ENCODE measurements around the gene YRDC.

YRDC gene

GRCh38 chr1:37765916-37766664 is 41.9 kb downstream of the YRDC start:
- DNase-seq (ENCODE audit: low spot score) = no peak

DNA sequence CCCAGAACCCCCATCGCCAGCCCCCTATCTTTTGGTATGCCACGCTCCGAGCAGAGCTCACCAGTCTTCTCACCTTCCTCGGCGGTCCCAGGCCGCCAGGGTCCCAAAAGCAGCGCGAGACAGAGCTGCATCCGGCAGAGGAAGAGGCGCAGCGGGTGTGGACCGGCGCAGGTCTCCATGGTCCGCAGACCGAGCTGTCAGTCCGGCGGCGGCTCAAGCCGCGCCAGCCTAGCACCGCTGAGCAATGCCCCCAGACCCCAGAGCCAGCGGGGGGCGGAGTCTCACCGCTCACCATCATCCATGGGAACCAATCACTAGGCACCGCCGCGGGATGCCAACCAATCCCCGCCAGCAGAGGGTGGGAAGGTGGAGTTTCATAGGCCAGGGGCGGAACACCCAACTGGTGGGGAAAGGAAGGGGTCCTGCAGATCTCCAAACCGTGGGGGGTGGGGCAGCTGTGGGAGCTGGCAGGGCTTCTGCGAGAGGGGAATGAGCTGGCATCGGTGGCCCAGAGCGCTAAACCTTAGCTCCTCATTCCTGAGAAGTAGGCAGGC is 43.0 kb downstream of the YRDC start, which contains the start of gene EPHA10:
TSS of gene EPHA10 (minus strand) at position 233 of the 554 bp plus-strand sequence. CDS start at position 179, 54 bp downstream.
- no peak for DNase-seq (ENCODE audit: low spot score)

- DNase-seq (ENCODE audit: low spot score) = no peak
Measured at GRCh38 chr1:37764414-37764825, 43.6 kb downstream of the YRDC start.

DNA sequence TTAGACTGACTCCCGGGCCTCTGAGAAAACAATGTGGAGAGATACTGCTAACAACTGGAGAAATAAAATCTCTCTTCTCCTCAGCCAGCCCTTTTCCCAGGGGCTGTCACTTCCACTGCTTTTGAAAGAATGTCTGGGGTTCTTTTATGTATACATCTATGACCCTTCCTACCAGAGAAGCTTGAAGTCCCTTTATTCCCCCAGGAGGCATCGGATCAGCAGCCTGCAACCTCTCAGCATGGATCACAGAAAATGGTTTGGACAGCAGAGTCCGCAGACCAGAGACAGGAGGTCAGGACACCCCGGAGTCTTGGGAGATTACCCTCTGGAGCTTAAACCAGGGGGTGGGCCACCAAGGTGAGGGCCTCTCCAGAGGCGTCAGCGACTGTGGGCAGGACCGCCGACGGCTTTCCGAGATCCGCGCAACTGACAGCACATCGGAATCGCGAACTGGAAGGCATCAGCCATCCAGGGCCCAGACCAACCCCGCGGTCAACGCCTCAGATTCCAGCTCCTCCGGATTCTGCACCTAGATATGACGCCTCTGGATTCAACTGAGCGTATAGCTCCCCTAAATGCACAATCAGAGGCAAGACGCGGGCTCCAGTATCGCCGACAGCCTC is 44.1 kb downstream of the YRDC start:
- no peak for DNase-seq (ENCODE audit: low spot score)

DNA sequence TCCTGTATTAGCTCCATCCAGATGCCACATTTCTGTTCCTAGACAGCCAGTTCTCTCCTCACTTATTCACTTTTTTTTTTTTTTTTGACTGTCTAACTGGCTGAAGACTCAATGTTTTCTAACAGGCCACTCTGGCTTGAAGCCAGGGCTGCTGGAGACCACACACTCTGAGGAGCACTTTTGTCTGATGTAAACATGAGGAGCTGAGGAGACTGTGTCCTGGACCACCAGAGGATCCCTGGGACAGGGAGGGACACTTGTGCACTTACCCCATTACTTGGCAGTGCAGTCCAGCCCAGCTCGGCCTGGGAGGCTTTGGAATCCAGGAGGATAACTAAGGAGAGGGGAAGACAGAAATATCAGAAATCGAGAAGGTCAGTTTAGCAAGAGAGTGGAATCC is 45.5 kb downstream of the YRDC start:
- DNase-seq (ENCODE audit: low spot score) = no peak

DNA sequence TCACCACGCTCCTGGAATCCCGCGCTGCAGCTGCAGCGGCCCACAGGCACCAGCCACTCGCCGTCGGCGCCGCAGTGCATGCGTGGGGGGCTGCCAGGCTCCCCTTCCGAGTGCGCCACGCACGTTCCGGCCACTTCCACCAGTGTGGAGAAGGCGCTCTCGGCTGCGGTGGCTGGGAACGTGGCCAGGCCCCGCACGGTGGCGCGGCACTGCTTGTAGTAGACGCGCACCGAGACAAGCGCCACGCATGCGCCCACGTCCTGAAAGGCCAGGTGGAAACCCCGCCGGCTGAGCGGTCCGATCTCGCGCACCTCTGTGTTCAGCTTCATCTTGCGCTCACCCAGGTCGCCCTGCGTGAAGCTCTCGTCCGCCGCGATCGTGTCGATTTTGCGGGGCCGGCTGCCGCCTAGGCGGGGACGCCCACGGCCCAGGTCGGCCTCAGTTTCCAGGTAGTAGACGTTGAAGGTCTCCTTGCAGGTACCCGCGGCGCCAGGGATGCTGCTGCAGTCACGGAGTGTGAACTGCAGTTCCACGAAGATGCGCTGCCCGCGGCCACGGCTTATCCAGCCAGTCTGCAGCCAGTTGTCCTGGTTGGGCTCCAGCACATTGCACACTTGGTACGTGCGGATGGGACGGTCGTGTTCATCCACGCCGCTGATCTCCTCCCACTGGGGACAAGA is 46.5 kb downstream of the YRDC start:
- no peak for DNase-seq (ENCODE audit: low spot score)

GRCh38 chr1:37759451-37759850 is 48.6 kb downstream of the YRDC start:
- DNase-seq (ENCODE audit: low spot score) = no peak

GRCh38 chr1:37755951-37756560 is 52.0 kb downstream of the YRDC start:
- DNase-seq (ENCODE audit: low spot score) = no peak

DNA sequence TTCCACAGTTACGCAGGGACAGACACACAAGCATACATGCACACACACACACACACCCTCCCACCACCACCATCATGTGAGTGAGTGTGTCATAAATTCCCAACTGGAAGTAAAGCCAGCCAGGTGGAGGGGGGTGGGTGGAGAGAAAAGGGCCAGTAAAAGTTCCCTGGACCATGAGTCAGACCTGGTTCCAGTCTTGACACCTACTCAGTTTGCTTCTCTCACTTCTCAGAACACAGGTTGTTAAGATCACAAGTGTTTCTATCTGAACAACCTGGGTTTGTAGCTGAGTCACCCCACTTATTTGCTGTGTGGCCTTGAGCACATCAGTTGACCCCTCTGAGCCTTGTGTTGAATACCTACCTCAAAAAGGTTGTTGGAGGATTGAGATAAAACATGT is 52.7 kb downstream of the YRDC start:
- no peak for DNase-seq (ENCODE audit: low spot score)

GRCh38 chr1:37753473-37754321 is 54.3 kb downstream of the YRDC start:
- DNase-seq (ENCODE audit: low spot score) = no peak
